ENCODE results near the gene IL17B.

Gene IL17B

DNA sequence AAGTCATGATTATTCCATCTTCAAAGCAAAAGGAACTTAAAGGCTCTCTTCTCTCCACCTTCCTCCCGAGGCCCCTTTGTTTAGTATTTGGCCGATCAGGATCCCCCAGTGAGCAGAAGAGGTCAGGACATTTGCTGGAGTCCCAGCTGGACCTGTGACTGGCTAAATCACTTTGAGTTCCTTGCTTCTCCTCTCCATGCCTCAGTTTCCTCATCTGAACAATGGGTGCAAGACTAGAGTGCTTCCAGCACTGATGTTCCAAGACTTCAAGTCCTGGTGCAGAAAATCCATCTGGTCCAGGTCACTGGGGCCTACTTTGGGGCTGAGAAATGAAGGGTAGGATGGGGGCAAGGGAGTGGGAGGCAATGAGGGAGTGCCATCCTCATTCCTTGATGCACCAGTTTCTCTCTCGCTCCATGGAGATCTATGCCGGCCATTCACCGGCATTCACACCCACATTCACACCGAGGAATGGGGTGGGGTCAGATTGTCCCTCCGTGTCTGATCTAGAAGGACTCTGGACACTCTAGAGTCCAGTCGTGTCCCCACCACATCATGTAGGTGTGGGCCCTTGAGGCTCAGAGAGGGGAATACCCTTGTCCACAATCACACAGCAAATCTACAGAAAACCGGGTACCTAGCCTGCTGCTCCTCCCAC is 38.7 kb upstream of the IL17B start:
- H3F3A ChIP-seq (ENCODE audit: insufficient read depth, low read length): no peaks in the 10 kb centered on the region
- no peak overlapping the region for H3K4me2 ChIP-seq (ENCODE audit: low read length)
- no peak overlapping the region for H2AFZ ChIP-seq (ENCODE audit: low read length)
- no peaks in the 10 kb centered on the region for H3K9me3 ChIP-seq (ENCODE audit: low read length)
- no peaks in the 10 kb centered on the region for H3K9me2 ChIP-seq (ENCODE audit: low read depth, low read length)
- no peaks in the 10 kb centered on the region for H4K20me1 ChIP-seq (ENCODE audit: insufficient read depth, low read length)
- peaks cover 3% of the 10 kb centered on the region; the same call in 1 of the 2 replicates for H3K27me3 ChIP-seq (ENCODE audit: insufficient read depth, low read length)
- H3K9ac ChIP-seq (ENCODE audit: low read length): no peak overlapping the region
- no peak overlapping the region for H3K27ac ChIP-seq (ENCODE audit: low read depth, low read length, poor library complexity, severe bottlenecking)
- TF ChIP-seq EZH2 (IDR thresholded peaks at IDR 0.05; ENCODE audit: borderline replicate concordance, low read length): no peak
- TF ChIP-seq, protein P1, sequence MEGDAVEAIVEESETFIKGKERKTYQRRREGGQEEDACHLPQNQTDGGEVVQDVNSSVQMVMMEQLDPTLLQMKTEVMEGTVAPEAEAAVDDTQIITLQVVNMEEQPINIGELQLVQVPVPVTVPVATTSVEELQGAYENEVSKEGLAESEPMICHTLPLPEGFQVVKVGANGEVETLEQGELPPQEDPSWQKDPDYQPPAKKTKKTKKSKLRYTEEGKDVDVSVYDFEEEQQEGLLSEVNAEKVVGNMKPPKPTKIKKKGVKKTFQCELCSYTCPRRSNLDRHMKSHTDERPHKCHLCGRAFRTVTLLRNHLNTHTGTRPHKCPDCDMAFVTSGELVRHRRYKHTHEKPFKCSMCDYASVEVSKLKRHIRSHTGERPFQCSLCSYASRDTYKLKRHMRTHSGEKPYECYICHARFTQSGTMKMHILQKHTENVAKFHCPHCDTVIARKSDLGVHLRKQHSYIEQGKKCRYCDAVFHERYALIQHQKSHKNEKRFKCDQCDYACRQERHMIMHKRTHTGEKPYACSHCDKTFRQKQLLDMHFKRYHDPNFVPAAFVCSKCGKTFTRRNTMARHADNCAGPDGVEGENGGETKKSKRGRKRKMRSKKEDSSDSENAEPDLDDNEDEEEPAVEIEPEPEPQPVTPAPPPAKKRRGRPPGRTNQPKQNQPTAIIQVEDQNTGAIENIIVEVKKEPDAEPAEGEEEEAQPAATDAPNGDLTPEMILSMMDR (IDR thresholded peaks at IDR 0.05; ENCODE audit: low read length): no peak
- no peaks in the 10 kb centered on the region for H3K79me2 ChIP-seq (ENCODE audit: insufficient read depth, low read length)
- H3K36me3 ChIP-seq (ENCODE audit: insufficient read depth, low read length): no peaks in the 10 kb centered on the region
- no peak overlapping the region for H3K4me3 ChIP-seq (ENCODE audit: low read depth, low read length, poor library complexity, severe bottlenecking)
- no peaks in the 10 kb centered on the region for H3K4me1 ChIP-seq (ENCODE audit: insufficient read depth, low read length, severe bottlenecking)

DNA sequence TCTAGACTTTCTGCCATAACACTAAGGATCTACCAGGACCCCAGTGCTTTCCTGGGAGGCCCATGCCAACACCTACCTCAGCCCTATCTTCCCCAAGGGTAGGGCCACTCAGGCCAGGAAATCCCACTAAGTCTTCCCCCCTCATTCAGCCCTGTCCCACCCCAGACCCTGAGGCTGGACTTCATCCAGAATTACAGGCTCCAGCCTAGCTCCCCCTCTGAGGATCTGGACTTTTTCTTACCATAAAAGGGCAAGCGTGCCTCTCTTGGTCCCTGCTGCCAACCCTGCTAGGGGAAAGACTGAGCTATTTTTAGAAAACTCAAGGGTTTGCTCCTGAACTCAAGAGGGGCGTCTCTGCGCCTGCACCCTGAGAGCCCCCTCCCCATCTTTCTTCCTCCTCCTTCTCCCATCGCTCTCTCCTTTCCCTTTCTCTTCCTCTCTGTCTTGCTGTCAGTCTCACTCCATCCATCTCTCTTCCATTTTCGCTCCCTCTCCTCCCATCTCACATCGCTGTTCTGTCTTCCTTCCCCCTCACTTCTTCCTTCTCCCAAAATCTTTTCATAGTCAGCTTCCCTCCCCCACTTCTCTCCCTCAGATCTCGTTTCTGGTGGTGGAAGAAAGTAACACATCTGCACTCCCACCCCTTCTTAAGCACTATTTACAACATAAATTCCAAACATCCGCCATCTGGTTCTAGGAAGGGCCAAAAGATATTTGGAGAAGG is 38.1 kb upstream of the IL17B start:
- Histone ChIP-seq H3K36me3 (ENCODE audit: insufficient read depth, low read length) (no peaks in the 10 kb centered on the region), H3K4me3 (ENCODE audit: low read depth, low read length, poor library complexity, severe bottlenecking) (no peak overlapping the region), H3K9me2 (ENCODE audit: low read depth, low read length) (no peaks in the 10 kb centered on the region), H3K9ac (ENCODE audit: low read length) (no peak overlapping the region), H3K4me2 (ENCODE audit: low read length) (no peak overlapping the region), H4K20me1 (ENCODE audit: insufficient read depth, low read length) (no peaks in the 10 kb centered on the region), H3K79me2 (ENCODE audit: insufficient read depth, low read length) (no peaks in the 10 kb centered on the region), H2AFZ (ENCODE audit: low read length) (no peak overlapping the region), H3K27ac (ENCODE audit: low read depth, low read length, poor library complexity, severe bottlenecking) (no peak overlapping the region), H3K9me3 (ENCODE audit: low read length) (no peaks in the 10 kb centered on the region), H3F3A (ENCODE audit: insufficient read depth, low read length) (no peaks in the 10 kb centered on the region), H3K4me1 (ENCODE audit: insufficient read depth, low read length, severe bottlenecking) (no peaks in the 10 kb centered on the region), H3K27me3 (ENCODE audit: insufficient read depth, low read length) (peaks cover 3% of the 10 kb centered on the region; the same call in 1 of the 2 replicates)
- TF ChIP-seq EZH2 (IDR thresholded peaks at IDR 0.05; ENCODE audit: borderline replicate concordance, low read length): no peak
- TF ChIP-seq, protein P1 (IDR thresholded peaks at IDR 0.05; ENCODE audit: low read length): no peak

DNA sequence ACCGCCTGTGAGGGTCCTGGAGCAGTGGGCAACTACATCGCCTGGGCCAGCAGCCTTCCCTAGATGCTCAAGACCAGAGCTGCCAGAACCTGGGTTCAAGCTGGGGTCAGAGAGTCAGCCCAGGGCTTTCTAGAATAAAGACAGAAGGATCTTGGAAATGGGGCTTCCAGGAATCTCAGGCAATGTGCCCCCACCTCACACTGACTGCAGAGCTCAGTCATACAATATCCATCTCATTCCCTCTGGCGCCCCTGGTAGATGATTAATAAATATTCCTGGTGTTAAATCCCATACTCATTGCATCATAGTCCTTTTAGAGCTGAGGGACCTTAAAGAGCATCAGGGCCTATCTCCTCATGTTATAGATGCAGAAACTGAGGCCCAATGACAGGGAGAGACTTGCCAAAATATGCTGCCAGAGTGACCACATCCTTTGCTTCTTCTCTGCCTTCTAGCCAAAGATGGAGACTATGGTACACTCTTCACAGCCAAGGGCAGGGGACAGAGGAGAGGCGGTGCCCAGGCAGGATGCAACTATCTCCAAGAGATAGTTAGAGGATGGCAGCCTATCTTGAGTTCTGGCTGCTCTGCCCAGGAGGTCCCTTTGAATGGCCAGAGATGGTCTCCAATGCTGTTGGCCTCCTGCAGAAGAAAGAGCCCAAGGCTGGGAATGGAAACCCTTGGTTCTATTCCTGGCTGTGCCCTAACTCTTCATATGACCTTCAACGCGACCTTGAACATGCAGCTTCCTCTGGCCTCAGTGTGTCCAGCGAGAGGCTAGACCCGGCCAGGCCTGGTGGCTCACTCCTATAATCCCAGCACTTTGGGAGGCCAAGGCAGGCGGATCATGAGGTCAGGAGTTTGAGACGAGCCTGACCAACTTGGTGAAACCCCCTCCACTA is 36.2 kb upstream of the IL17B start:
- H3K36me3 ChIP-seq (ENCODE audit: insufficient read depth, low read length): no peaks in the 10 kb centered on the region
- H3K9ac ChIP-seq (ENCODE audit: low read length): no peak overlapping the region
- TF ChIP-seq, protein P1 (IDR thresholded peaks at IDR 0.05; ENCODE audit: low read length): no peak
- TF ChIP-seq EZH2 (IDR thresholded peaks at IDR 0.05; ENCODE audit: borderline replicate concordance, low read length): no peak
- H3K27me3 ChIP-seq (ENCODE audit: insufficient read depth, low read length): peaks cover 3% of the 10 kb centered on the region; the same call in 1 of the 2 replicates
- H4K20me1 ChIP-seq (ENCODE audit: insufficient read depth, low read length): no peaks in the 10 kb centered on the region
- no peak overlapping the region for H3K4me2 ChIP-seq (ENCODE audit: low read length)
- no peaks in the 10 kb centered on the region for H3K9me2 ChIP-seq (ENCODE audit: low read depth, low read length)
- H3K4me1 ChIP-seq (ENCODE audit: insufficient read depth, low read length, severe bottlenecking): no peaks in the 10 kb centered on the region
- no peaks in the 10 kb centered on the region for H3K9me3 ChIP-seq (ENCODE audit: low read length)
- no peak overlapping the region for H3K4me3 ChIP-seq (ENCODE audit: low read depth, low read length, poor library complexity, severe bottlenecking)
- H3K79me2 ChIP-seq (ENCODE audit: insufficient read depth, low read length): no peaks in the 10 kb centered on the region
- H2AFZ ChIP-seq (ENCODE audit: low read length): no peak overlapping the region
- H3F3A ChIP-seq (ENCODE audit: insufficient read depth, low read length): no peaks in the 10 kb centered on the region
- no peak overlapping the region for H3K27ac ChIP-seq (ENCODE audit: low read depth, low read length, poor library complexity, severe bottlenecking)
